Measurements from ENCODE around the gene TRIO.
A peak's percentile ranks its signal among the peaks of the same experiment; 100 is the strongest.

Gene TRIO

GRCh38 chr5:14181299-14181968 is 38.3 kb downstream of the TRIO start:
- Histone ChIP-seq H3K27me3 (no peaks in the 10 kb centered on the region), H3K36me3 (no peaks in the 10 kb centered on the region), H3K9ac (no peak overlapping the region), H3K9me3 (no peaks in the 10 kb centered on the region), H3K27ac (no peak overlapping the region), H3K4me3 (no peak overlapping the region), H3K4me1 (peaks cover 42% of the 10 kb centered on the region), H3K4me2 (peak overlapping the region; percentile 3; the same call in 1 of the 2 replicates), H4K20me1 (peaks cover 100% of the 10 kb centered on the region)
- TF ChIP-seq Cebpa-rat (IDR thresholded peaks at IDR 0.05): no peak

GRCh38 chr5:14182761-14183160 is 39.6 kb downstream of the TRIO start:
- Histone ChIP-seq H3K9ac (no peak overlapping the region), H3K4me3 (no peak overlapping the region), H4K20me1 (peaks cover 100% of the 10 kb centered on the region), H3K27ac (no peak overlapping the region), H3K9me3 (no peaks in the 10 kb centered on the region), H3K4me2 (peak overlapping the region; percentile 13; the same call in 1 of the 2 replicates), H3K36me3 (no peaks in the 10 kb centered on the region), H3K27me3 (no peaks in the 10 kb centered on the region), H3K4me1 (peaks cover 52% of the 10 kb centered on the region)
- no peak for TF ChIP-seq Cebpa-rat (IDR thresholded peaks at IDR 0.05)

- Histone ChIP-seq H3K27ac (no peak overlapping the region), H3K36me3 (no peaks in the 10 kb centered on the region), H3K4me3 (no peak overlapping the region), H3K4me2 (no peak overlapping the region; the same call in 1 of the 2 replicates), H3K9me3 (no peaks in the 10 kb centered on the region), H3K4me1 (peaks cover 52% of the 10 kb centered on the region), H3K9ac (no peak overlapping the region), H3K27me3 (no peaks in the 10 kb centered on the region), H4K20me1 (peaks cover 100% of the 10 kb centered on the region)
- no peak for TF ChIP-seq Cebpa-rat (IDR thresholded peaks at IDR 0.05)
Measured at GRCh38 chr5:14183187-14183939, 40.2 kb downstream of the TRIO start.

- no peaks in the 10 kb centered on the region for H3K9me3 ChIP-seq
- H4K20me1 ChIP-seq: peaks cover 100% of the 10 kb centered on the region
- no peaks in the 10 kb centered on the region for H3K27me3 ChIP-seq
- H3K36me3 ChIP-seq: no peaks in the 10 kb centered on the region
- H3K4me2 ChIP-seq: no peak overlapping the region
- no peak for TF ChIP-seq Cebpa-rat (IDR thresholded peaks at IDR 0.05)
- no peak overlapping the region for H3K4me3 ChIP-seq
- peaks cover 52% of the 10 kb centered on the region for H3K4me1 ChIP-seq
- no peak overlapping the region for H3K9ac ChIP-seq
- no peak overlapping the region for H3K27ac ChIP-seq
Measured at GRCh38 chr5:14184082-14184481, 40.9 kb downstream of the TRIO start.

- Histone ChIP-seq H4K20me1 (peaks cover 100% of the 10 kb centered on the region), H3K27ac (no peak overlapping the region), H3K4me3 (no peak overlapping the region), H3K4me1 (peaks cover 52% of the 10 kb centered on the region), H3K27me3 (no peaks in the 10 kb centered on the region), H3K36me3 (no peaks in the 10 kb centered on the region), H3K4me2 (no peak overlapping the region), H3K9me3 (no peaks in the 10 kb centered on the region), H3K9ac (no peak overlapping the region)
- TF ChIP-seq Cebpa-rat (IDR thresholded peaks at IDR 0.05): no peak
Measured at GRCh38 chr5:14184725-14185124, 41.6 kb downstream of the TRIO start.

- no peak overlapping the region for H3K4me3 ChIP-seq
- peak overlapping the region; percentile 39; the same call in 1 of the 2 replicates for H3K4me2 ChIP-seq
- H3K9ac ChIP-seq: no peak overlapping the region
Measured at GRCh38 chr5:14185326-14186058, 42.4 kb downstream of the TRIO start.

GRCh38 chr5:14186059-14186830 is 43.1 kb downstream of the TRIO start:
- no peak for TF ChIP-seq Cebpa-rat (IDR thresholded peaks at IDR 0.05)
- H3K4me3 ChIP-seq: no peak overlapping the region
- peak overlapping the region; percentile 39 for H3K4me2 ChIP-seq
- peaks cover 49% of the 10 kb centered on the region for H3K4me1 ChIP-seq
- no peaks in the 10 kb centered on the region for H3K36me3 ChIP-seq
- H3K27me3 ChIP-seq: no peaks in the 10 kb centered on the region
- no peak overlapping the region for H3K27ac ChIP-seq
- H3K9me3 ChIP-seq: no peaks in the 10 kb centered on the region
- peaks cover 100% of the 10 kb centered on the region for H4K20me1 ChIP-seq
- no peak overlapping the region for H3K9ac ChIP-seq

More at GRCh38 chr5:14185326-14186058, 42.4 kb downstream of the TRIO start:
- Histone ChIP-seq H3K27ac (no peak overlapping the region), H3K9me3 (no peaks in the 10 kb centered on the region), H3K4me1 (peaks cover 52% of the 10 kb centered on the region), H3K27me3 (no peaks in the 10 kb centered on the region), H3K36me3 (no peaks in the 10 kb centered on the region), H4K20me1 (peaks cover 100% of the 10 kb centered on the region)
- TF ChIP-seq Cebpa-rat (IDR thresholded peaks at IDR 0.05): no peak

- Histone ChIP-seq H3K4me3 (no peak overlapping the region), H3K9ac (no peak overlapping the region), H3K27me3 (no peaks in the 10 kb centered on the region), H3K9me3 (no peaks in the 10 kb centered on the region), H4K20me1 (peaks cover 100% of the 10 kb centered on the region), H3K4me1 (peaks cover 40% of the 10 kb centered on the region), H3K27ac (no peak overlapping the region), H3K36me3 (no peaks in the 10 kb centered on the region), H3K4me2 (peak overlapping the region; percentile 39)
- no peak for TF ChIP-seq Cebpa-rat (IDR thresholded peaks at IDR 0.05)
Measured at GRCh38 chr5:14187157-14187556, 44.0 kb downstream of the TRIO start.

- H3K4me3 ChIP-seq: no peak overlapping the region
- no peaks in the 10 kb centered on the region for H3K27me3 ChIP-seq
- no peaks in the 10 kb centered on the region for H3K9me3 ChIP-seq
- no peak overlapping the region for H3K4me2 ChIP-seq
- no peak overlapping the region for H3K27ac ChIP-seq
- TF ChIP-seq Cebpa-rat (IDR thresholded peaks at IDR 0.05): no peak
- no peak overlapping the region for H3K9ac ChIP-seq
- H3K4me1 ChIP-seq: peaks cover 38% of the 10 kb centered on the region
- no peaks in the 10 kb centered on the region for H3K36me3 ChIP-seq
- H4K20me1 ChIP-seq: peaks cover 100% of the 10 kb centered on the region
Measured at GRCh38 chr5:14187660-14188059, 44.5 kb downstream of the TRIO start.

Data from BLaER1 (cell line).